NK-92 (cell line): ENCODE measurements around the gene NAT16.
"Not testable (repeated sequence)": the region's sequence is repeated elsewhere in the genome, so short reads cannot be mapped to it uniquely, and the experiment has no call there.

ENCODE experiments used
- DNase-seq: peaks from one replicate; lab custom pipeline; 2025; ENCODE audit not compliant: unreplicated experiment; lab: John Stamatoyannopoulos, UW

NAT16 gene

GRCh38 chr7:101180130-101180755 lies at the start of gene NAT16:
Gene NAT16, minus strand, starts transcription at chr7:101180293. Its CDS starts 5,486 bp downstream, at chr7:101174807.
- DNase-seq = no peak

GRCh38 chr7:101226721-101227120 lies 46.6 kb upstream of the NAT16 start:
- DNase-seq = no peak

- no peak for DNase-seq
Observed at GRCh38 chr7:101225650-101226049, 45.6 kb upstream of the NAT16 start.

GRCh38 chr7:101223528-101223927 lies 43.4 kb upstream of the NAT16 start:
- DNase-seq = no peak

- no peak for DNase-seq
Observed at GRCh38 chr7:101222275-101222830, 42.3 kb upstream of the NAT16 start.

GRCh38 chr7:101220295-101220694 lies 40.2 kb upstream of the NAT16 start:
- DNase-seq = no peak

GRCh38 chr7:101218236-101219125 lies 38.4 kb upstream of the NAT16 start:
- no peak for DNase-seq

- peak; percentile 96 for DNase-seq
Observed at GRCh38 chr7:101217388-101218235, 37.5 kb upstream of the NAT16 start, which contains the start of the genes PLOD3 and ZNHIT1. Gene PLOD3, minus strand, starts transcription at chr7:101217581. Its CDS starts 307 bp downstream, at chr7:101217274. Gene ZNHIT1, plus strand, starts transcription at chr7:101218165. Its CDS starts 31 bp downstream, at chr7:101218196.

- no peak for DNase-seq
Observed at GRCh38 chr7:101216860-101217387, 36.8 kb upstream of the NAT16 start.

GRCh38 chr7:101216001-101216859 lies 36.1 kb upstream of the NAT16 start:
- DNase-seq = no peak

GRCh38 chr7:101212014-101212413 lies 31.9 kb upstream of the NAT16 start:
- DNase-seq = no peak

- DNase-seq = no peak
Observed at GRCh38 chr7:101211501-101211900, 31.4 kb upstream of the NAT16 start.

- DNase-seq = no peak
Observed at GRCh38 chr7:101210143-101210542, 30.1 kb upstream of the NAT16 start.

- no peak for DNase-seq
Observed at GRCh38 chr7:101208794-101209193, 28.7 kb upstream of the NAT16 start.

GRCh38 chr7:101207459-101207858 lies 27.4 kb upstream of the NAT16 start:
- no peak for DNase-seq

- no peak for DNase-seq
Observed at GRCh38 chr7:101206665-101207042, 26.6 kb upstream of the NAT16 start.

- DNase-seq = no peak
Observed at GRCh38 chr7:101205901-101206664, 26.0 kb upstream of the NAT16 start.

GRCh38 chr7:101203740-101204738 lies 23.9 kb upstream of the NAT16 start:
- not testable (repeated sequence) for DNase-seq
